GM10248 (cell line): ENCODE measurements around the gene MUC2.

Source experiments
- CTCF ChIA-PET: fragments of 300-600 bp; sonication (Branson Sonifier 250); formaldehyde crosslinking; extraction: SDS; loops from one replicate; lab custom pipeline; 2021; ENCODE audit warnings: antibody characterized with exemption; lab: Yijun Ruan, JAX
- POLR2A ChIA-PET: fragments of 350-650 bp; sonication (Branson Sonifier 250); formaldehyde crosslinking; extraction: SDS; loops from one replicate; lab custom pipeline; 2020; ENCODE audit warnings: antibody characterized with exemption; lab: Yijun Ruan, JAX
- DNase-seq: peaks from one replicate; pipeline ENCODE4 v3.0.0; 2012; ENCODE audit errors: extremely low spot score
- CTCF ChIP-seq: IDR thresholded peaks from 2 replicates; pipeline ENCODE4 v1.5.1; 2012; ENCODE audit warnings: mild to moderate bottlenecking, low read depth; ENCODE audit errors: extremely low read depth, missing control alignments, control extremely low read depth

Gene MUC2

GRCh38 chr11:1036303-1036923 lies 38.3 kb upstream of the MUC2 start, which contains the start of gene MUC6:
TSS of gene MUC6 (minus strand) at chr11:1036718. CDS start at chr11:1036655, 63 bp downstream.
- DNase-seq, result no peak
- TF ChIP-seq CTCF, result no peak
- CTCF ChIA-PET, result no interaction called here
- POLR2A ChIA-PET, result no interaction called here

- ChIA-PET CTCF (no interaction called here), POLR2A (no interaction called here)
- no peak for TF ChIP-seq CTCF
- no peak for DNase-seq
Measured at GRCh38 chr11:1036931-1037330, 37.7 kb upstream of the MUC2 start.

GRCh38 chr11:1037506-1038055 lies 37.1 kb upstream of the MUC2 start:
- DNase-seq, result no peak
- ChIA-PET CTCF (no interaction called here), POLR2A (no interaction called here)
- no peak for TF ChIP-seq CTCF

- POLR2A ChIA-PET, result no interaction called here
Measured at GRCh38 chr11:1038361-1038760, 36.3 kb upstream of the MUC2 start.

GRCh38 chr11:1038921-1039320 lies 35.8 kb upstream of the MUC2 start:
- no peak for DNase-seq
- TF ChIP-seq CTCF, result no peak
- POLR2A ChIA-PET, result no interaction called here
- CTCF ChIA-PET, result no interaction called here

More at GRCh38 chr11:1038361-1038760, 36.3 kb upstream of the MUC2 start:
- TF ChIP-seq CTCF, result no peak
- DNase-seq, result no peak
- CTCF ChIA-PET, result no interaction called here

- CTCF ChIA-PET, result no interaction called here
- no peak for DNase-seq
- TF ChIP-seq CTCF, result no peak
- POLR2A ChIA-PET, result no interaction called here
Measured at GRCh38 chr11:1039481-1040427, 34.9 kb upstream of the MUC2 start.
